ENCODE measurements around the gene OR1L4. TPM values are rescaled to one million over a fixed set of nuclear protein-coding genes. Genes with fewer than 3 reads are reported as not detected.

The OR1L4 gene
- total and polyA plus RNA-seq, 2 donors (not counting 3 experiments of a cell fraction or from before 2014, with no cell fraction given) = not detected

GRCh38 chr9:122754825-122755224 is 31.0 kb downstream of the OR1L4 start:
- BruUV-seq (replicated peaks) = no TSS peak
- no peak for DNase-seq (ENCODE audit: low read depth, low spot score)
- H3K9ac ChIP-seq (replicated peaks; ENCODE audit: extremely low read depth, insufficient read depth, low read length) = no peak overlapping the region
- ChIA-PET CTCF (no interaction called here), POLR2A (no interaction called here)
- H3K4me3 ChIP-seq (replicated peaks in 1 of 3; ENCODE audit: insufficient read depth in 1 of 3, low read depth in 1 of 3, low read length in 3 of 3) = no peak overlapping the region
- H4K20me1 ChIP-seq (replicated peaks; ENCODE audit: control insufficient read depth, extremely low read depth, insufficient read depth, low read length) = no peaks in the 10 kb centered on the region
- no peaks in the 10 kb centered on the region for H3K9me3 ChIP-seq (replicated peaks; ENCODE audit: control insufficient read depth, insufficient read depth, low read length)
- no peak overlapping the region for H3K27ac ChIP-seq (ENCODE audit: insufficient read depth, low read depth, low read length)
- no peaks in the 10 kb centered on the region for H3K79me2 ChIP-seq (ENCODE audit: control insufficient read depth, insufficient read depth, low read length)
- TF ChIP-seq POLR2AphosphoS5 (IDR thresholded peaks at IDR 0.05; ENCODE audit: insufficient read depth, low read depth, low read length) = no peak
- no peak for TF ChIP-seq MYC (IDR thresholded peaks at IDR 0.05; ENCODE audit: low read depth, low read length)
- TF ChIP-seq GATA2 (IDR thresholded peaks at IDR 0.05; ENCODE audit: insufficient read depth, insufficient read length, low read depth, low read length) = no peak
- no peak for TF ChIP-seq POLR2A (IDR thresholded peaks at IDR 0.05; ENCODE audit: low read depth, low read length)
- no peak for TF ChIP-seq FOS (IDR thresholded peaks at IDR 0.05; ENCODE audit: borderline replicate concordance, insufficient read depth, low read length)
- TF ChIP-seq EZH2 (IDR thresholded peaks at IDR 0.05; ENCODE audit: borderline replicate concordance, low read depth, low read length, severe bottlenecking) = no peak
- no peak for TF ChIP-seq CTCF (IDR thresholded peaks at IDR 0.05; ENCODE audit: extremely low read depth in 1 of 2, insufficient read depth in 1 of 2, low read depth in 1 of 2, low read length in 2 of 2)
- no peak for TF ChIP-seq MAX (IDR thresholded peaks at IDR 0.05; ENCODE audit: insufficient read depth, insufficient read length)
- TF ChIP-seq JUN (IDR thresholded peaks at IDR 0.05; ENCODE audit: borderline replicate concordance, insufficient read depth, insufficient read length, low read depth) = no peak
- no peak overlapping the region for H2AFZ ChIP-seq (ENCODE audit: low read depth, low read length)
- no peaks in the 10 kb centered on the region for H3K36me3 ChIP-seq (ENCODE audit: control insufficient read depth in 2 of 2, extremely low read depth in 1 of 2, insufficient read depth in 2 of 2, low read length in 2 of 2)
- no peaks in the 10 kb centered on the region for H3K4me1 ChIP-seq (ENCODE audit: control insufficient read depth, extremely low read depth, insufficient read depth, low read length)
- H3K27me3 ChIP-seq (ENCODE audit: control insufficient read depth in 2 of 2, insufficient read depth in 2 of 2, low read length in 2 of 2) = no peaks in the 10 kb centered on the region
- no peaks in the 10 kb centered on the region for H3K9me1 ChIP-seq (replicated peaks; ENCODE audit: control insufficient read depth, extremely low read depth, insufficient read depth, low read length)
- FAIRE-seq = no peak
- no peak overlapping the region for H3K4me2 ChIP-seq (ENCODE audit: insufficient read depth, low read length)
- intact Hi-C loops (cut with micrococcal nuclease) = no loop called here
- dilution Hi-C loops (cut with MboI; ENCODE audit: extremely low pct_ligation_motif_present, low sequenced_read_pairs) = no loop called here

Data from endothelial cell of umbilical vein (primary cell).